GM19193 (cell line): ENCODE data around the gene GLI1.
A peak's percentile ranks its signal among the peaks of the same experiment; 100 is the strongest.

ENCODE experiments used
- POLR2A ChIP-seq: IDR thresholded peaks from 4 replicates; pipeline ENCODE4 v1.6.1; 2011; ENCODE audit not compliant: insufficient read depth, insufficient read length; ENCODE audit errors: extremely low read depth

GLI1 gene

DNA sequence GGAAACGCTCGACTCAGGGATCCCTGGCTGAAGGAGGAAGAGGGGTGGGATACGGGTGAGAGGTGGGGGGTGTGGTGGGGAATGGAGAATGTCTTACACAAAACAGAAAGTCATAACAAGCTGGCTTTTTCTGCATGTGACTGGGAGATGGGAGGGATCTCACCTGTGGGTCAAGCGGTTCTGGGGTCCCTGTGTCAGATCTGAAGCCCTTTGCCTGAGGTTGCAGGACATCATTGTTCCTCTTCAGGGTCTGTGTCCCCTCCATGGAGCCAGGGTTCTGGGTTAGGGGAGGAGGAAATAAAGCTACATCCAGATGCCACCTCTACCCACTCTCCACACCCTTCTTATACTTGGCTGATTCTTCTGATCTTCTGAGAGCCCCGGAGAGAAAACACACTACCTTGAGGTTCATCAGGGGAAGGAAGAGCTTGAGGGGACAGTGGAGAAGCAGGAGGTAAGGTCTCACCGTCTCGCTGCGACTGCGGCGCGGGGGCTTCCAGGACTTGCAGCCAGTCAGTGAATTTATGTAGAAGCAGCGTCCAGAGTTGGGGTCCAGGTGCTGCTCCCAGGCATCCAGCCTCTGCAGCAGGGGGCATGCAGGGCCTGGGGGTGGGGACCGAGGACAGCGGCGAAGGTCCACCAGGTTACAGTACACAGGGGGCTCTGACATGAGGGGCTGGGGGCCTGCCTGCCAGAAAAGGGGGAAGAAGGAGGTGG, 17.6 kb downstream of the GLI1 start:
- no peak for TF ChIP-seq POLR2A

DNA sequence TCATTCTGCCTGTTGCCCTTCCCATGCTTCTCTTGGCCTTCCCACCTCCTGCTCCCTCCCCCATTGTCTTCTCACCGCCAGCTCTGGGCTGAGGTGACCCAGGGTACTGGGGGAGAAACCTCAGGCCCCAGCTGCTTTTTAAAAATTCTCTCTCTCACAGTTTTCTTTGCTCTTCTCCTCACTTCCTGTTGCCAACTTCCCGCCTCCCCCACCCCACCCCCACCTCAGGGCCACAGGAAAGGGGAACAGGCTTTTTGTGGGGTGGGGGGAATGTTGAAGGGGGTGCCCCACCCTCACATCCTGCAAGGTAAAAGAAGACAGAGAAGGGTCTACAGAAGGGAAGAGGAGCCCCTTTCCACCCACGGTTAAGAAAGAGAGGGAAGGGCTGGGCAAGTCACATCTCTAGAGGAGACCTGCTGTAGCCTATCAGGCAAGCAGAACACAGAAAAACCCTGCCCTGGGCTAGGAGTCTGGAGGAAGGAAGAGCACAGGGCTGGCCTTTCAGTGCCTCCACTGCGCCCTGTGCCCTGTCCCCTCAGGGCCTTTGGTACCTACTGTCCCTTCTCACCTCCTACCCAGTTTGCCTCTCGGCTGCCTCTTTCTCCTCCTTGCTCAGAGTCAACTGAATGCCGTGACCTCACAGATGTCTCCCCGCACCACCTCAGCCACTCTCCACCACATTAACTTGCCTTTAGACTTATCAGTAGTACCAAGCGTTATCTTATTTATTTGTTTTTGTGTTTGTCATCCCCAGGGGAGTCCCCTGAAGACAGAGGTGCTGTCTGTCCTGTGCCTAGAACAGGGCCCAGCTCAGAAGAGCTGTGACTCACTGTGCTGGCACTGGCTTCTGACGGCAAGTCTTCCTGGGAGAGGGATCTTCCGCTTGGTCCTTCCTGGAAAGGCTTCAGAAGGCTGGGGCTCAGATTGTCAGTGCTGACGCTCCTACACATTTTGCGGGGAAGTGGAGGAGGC, 18.4 kb downstream of the GLI1 start:
- peak; percentile 61 for TF ChIP-seq POLR2A

DNA sequence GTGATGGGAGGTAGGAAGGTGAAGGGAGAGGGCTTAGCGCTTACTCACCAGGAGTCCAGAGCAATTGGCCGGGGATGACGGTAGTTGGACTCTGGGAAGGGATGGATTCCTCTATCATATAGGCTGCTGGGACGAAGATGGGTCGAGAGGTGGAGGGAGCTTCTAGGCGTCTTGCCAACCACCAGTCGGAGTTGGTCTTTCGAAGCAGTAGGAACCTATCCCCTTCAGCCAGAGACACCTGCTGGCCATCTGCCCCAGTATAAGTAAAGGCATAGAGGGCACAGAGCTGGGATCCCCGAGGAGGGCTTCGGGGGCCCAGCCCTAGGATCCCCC, 19.4 kb downstream of the GLI1 start:
- TF ChIP-seq POLR2A: no peak

DNA sequence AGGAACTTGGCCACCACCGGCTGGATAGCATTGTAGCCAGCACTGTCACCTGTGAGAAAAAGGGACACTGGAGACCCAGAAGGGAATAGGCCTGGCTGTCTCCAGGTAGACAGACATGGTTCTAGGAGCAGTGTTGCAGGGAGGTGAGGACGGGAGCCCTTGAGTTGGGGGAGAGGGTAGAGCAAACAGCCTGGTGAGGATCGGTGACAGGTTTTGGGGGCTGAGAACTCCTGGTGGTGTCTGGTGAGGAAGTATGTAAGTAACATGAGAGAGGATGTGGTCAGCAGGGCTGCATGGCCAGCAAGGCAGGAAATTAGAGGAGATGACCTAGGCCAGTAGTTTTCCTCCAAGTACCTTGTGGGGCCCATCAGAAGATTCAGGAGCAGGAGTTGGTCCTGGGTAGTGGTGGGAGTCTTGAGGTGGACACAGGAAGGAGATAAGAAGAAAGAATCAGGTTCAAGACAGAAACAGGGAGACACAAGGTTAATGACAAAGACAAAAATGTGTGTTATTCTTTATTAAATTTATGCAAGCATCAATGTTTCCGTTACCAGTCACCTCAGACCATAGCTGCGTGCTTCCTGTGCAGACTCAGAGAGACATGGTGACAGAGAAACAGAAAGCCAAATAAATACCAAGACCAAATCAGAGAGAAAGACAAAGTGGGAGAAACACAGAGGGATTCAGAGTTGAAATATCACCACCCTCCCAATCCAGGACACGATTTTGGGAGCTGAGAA, 20.0 kb downstream of the GLI1 start, which contains the start of gene ARHGAP9:
Gene ARHGAP9, minus strand, starts transcription at position 491 of the 740 bp plus-strand sequence. Its CDS starts 460 bp downstream, at position 31.
- TF ChIP-seq POLR2A: peak; percentile 49

DNA sequence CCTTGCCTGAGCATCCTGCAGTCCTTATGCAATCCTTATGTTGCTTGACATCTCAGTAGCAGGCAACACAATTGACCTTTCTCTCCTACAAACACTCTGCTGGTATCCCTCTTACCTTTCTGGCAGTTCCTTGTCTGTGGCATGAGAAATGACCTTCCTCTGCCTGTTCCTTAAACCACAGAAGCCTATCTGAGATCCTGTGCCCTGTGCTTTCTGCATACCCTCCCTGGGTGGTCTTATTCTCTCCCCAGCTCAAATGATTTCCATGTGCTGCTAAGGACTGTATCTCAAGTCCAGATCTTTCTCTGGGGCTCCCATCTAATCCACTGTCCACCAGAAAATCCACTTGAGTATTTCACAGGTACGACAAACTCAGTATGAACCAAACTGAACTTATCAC, 22.1 kb downstream of the GLI1 start:
- no peak for TF ChIP-seq POLR2A

DNA sequence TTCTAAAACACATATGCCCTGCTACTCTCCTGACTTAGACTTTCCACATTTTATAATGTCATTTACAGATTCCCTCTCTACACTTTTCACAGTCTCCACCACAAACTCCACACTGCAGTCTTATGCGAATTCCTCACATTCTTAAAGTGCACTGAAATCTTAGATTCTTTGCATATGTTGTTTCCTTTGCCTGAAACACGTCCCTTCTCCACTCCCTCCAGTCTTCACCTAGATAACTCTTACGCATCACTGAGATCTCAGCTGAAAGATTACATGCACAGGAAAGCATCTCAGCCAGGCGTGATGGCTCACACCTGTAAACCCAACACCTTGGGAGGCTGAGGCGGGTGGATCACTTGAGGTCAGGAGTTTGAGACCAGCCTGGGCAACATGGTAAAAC, 23.9 kb downstream of the GLI1 start:
- no peak for TF ChIP-seq POLR2A

DNA sequence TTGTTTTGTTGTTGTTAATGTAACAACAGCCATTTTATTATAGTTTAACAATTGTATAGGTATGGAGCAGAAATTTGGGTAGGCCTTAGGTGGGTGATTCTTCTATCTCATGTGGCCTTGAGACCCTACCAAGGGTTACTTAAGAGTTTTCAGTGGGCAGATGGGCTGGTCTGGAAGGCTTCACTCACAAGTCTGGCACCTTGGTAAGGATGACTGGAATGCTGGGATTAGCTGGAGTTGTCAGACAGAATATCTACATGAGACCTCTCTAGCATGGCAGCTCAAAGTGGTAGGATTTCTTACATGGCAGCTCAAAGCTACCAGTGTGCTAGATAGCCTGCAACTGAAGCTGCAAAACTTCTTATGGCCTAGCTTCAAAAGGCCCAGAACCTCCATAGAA, 26.1 kb downstream of the GLI1 start:
- no peak for TF ChIP-seq POLR2A

DNA sequence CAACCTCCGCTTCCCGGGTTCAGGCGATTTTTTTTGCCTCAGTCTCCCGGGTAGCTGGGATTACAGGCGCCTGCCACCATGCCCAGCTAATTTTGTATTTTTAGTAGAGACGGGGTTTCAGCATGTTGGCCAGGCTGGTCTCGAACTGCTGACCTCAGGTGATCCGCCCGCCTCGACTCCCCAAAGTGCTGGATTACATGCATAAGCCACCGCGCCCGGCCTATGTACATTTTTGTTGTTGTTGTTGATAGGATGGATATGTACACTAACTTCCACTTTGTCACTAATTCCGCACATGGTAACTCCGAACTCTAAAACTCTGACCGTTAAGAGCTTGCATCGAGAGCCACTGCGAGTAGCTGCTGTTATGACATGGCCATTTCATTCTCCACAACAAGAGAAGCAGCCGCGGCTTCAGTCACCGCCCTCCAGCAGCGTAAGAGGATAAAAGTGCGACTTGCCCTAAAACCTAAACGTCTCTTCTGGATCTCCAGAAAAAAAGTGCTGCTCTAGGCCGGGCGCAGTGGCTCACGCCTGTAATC, 27.5 kb downstream of the GLI1 start:
- no peak for TF ChIP-seq POLR2A

DNA sequence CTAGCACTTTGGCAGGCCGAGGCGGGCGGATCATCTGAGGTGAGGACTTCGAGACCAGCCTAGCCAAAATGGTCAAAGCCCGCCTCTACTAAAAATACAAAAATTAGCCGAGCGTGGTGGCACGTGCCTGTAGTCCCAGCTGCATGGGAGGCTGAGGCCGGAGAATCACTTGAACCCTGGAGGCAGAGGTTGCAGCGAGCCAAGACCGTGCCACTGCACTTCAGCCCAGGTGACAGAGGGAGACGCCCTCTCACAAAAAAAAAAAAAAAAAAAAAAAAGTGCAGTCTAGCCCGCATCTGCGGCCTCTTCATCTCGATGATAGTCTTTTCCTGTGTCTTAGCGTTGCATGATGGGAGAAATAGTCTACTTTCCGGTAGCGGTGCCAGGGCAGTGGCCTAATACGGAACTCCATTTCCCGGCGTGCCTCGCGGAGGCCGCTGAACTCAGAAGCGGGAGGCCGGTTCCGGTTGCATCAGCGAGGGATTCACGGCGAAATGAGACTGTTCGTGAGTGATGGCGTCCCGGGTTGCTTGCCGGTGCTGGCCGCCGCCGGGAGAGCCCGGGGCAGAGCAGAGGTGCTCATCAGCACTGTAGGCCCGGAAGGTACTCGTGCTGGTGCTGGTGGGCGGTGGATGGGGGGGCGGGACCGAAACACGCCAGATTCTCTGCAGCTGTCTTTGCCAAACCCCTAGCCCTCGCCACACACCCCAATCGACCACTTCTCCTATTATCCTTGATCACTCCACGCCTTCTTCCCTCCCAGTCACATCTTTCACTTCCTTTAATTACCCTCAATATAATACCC, 28.2 kb downstream of the GLI1 start, which contains the start of gene MARS1:
Gene MARS1, plus strand, starts transcription at position 472 of the 805 bp plus-strand sequence. Its CDS starts 23 bp downstream, at position 495.
- peak; percentile 92 for TF ChIP-seq POLR2A

DNA sequence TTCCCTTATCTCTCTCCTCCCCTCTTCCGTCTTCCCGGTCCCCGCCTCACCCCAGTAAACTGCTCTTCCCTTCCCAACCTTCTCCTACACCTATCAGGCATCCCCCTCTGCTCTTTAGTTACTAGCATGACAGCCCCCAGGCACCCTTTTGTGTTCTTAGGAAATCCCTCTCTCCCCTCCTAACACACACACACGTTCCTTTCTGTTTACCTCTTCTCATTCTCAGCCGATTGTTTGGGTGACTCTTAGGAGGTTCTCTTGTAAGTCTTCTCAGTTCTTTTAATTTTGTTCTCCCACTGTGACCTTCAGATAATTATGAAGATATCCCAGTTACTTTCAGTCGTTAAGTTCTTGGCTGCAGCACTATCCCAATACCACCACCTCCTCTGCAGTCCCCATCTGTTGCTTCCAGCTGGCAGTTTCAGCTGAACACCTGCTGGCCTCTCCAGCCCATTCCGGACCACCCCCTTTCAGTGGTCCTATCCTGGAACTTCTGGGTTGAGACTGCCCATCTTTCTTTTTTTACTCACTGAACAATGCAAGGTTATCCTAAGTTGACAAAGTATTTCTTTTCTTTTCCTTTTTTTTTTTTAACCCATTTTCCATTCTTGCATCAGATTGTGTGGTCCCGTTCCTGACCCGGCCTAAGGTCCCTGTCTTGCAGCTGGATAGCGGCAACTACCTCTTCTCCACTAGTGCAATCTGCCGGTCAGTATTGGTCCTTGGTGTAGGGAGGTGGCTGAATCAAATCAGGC, 29.0 kb downstream of the GLI1 start:
- no peak for TF ChIP-seq POLR2A

DNA sequence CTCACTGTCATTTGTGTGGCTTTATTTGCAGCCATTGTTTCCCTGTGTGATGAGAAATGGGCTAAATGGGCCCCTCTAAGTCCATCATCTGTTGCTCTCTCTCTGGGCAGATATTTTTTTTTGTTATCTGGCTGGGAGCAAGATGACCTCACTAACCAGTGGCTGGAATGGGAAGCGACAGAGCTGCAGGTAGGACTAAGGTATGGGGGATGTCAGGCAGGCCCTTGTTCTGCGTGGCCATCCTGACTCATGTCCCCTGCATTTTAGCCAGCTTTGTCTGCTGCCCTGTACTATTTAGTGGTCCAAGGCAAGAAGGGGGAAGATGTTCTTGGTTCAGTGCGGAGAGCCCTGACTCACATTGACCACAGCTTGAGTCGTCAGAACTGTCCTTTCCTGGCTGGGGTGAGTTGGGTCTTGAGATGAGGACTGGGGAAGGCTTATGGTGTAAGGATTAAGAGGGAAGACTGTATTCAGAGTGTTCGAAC, 29.6 kb downstream of the GLI1 start:
- no peak for TF ChIP-seq POLR2A

DNA sequence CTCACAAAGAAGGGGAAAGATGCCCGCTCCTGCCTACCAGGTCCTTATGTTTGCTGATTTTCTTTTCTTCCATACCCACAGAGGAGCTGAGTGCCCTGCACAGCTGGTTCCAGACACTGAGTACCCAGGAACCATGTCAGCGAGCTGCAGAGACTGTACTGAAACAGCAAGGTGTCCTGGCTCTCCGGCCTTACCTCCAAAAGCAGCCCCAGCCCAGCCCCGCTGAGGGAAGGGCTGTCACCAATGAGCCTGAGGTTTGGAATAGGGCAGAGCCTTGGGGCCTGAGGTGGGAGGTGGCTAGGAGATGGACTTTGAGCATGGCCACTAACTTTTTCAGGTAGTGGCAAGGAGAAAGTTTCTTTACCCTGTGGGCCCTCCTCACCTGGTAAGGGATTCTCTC, 30.5 kb downstream of the GLI1 start:
- TF ChIP-seq POLR2A: no peak

DNA sequence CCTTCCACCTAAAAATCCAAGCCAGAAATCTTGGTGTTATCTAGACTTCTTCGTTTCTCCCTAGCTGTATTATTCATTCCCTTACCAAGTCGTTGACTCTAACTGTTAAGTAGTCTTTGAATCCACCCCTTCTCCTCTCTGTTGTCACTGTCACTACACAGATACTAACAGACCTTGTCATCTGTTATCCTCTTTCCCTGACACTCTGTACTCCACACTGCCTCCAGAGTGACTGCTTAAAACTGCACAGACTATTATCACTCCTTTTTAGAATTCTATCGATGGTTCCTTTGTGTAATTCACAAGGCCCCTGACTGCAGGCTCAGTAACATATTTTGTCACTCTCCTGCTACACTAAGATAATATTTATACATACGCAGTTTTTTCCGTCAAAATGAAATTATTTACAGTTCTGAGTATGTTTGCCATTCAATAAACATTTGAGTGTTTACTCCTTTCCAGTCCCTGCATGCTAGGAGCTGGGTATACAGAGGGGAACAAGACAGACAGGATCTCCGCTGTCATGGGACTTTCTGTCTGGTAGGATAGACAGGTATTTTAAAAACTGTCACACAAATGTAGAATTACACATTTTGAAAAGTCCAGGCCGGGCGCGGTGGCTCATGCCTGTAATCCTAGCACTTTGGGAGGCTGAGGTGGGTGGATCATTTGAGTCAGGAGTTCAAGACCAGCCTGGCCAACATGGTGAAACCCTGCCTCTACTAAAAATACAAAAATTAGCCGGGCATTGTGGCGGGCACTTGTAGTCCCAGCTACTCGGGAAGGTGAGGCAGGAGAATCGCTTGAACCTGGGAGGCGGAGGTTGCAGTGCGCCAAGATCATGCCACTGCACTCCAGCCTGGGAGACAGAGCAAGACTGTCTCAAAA, 32.1 kb downstream of the GLI1 start:
- no peak for TF ChIP-seq POLR2A

DNA sequence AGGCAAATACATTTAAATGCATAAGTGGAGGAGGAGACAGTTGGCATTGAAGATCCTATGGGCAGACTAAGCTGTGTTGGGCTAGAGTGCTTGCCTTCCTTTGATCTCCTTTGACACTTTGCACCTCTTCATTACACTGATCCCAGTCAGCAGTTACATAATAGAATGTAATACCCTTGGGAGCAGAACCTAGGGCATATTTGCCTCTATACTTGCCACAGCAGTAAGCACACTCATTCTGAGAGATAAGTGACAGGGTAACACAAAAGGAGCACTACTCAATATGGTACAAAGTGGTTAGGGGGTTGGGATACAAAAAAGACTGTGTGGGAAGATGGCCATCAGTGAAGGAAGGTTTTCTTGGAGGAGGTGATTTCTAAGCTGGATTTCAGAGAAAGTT, 37.2 kb downstream of the GLI1 start:
- TF ChIP-seq POLR2A: no peak
